ENCODE data around the gene CEP290. TPM values are rescaled to one million over a fixed set of nuclear protein-coding genes. Genes with fewer than 3 reads are reported as not detected.

The CEP290 gene
- total and polyA plus RNA-seq, 2 experiments from 2014 or later, result 17.3 to 25.7 TPM

- H3K27me3 Mint-ChIP-seq (ENCODE audit: insufficient read depth, low read depth, poor library complexity), result no peaks in the 10 kb centered on the region
- H3K4me1 Mint-ChIP-seq, result no peaks in the 10 kb centered on the region
- TF ChIP-seq POLR2AphosphoS5 (IDR thresholded peaks at IDR 0.05; ENCODE audit: low read depth), result no peak
- no peak for TF ChIP-seq NANOG (IDR thresholded peaks at IDR 0.05; ENCODE audit: borderline replicate concordance)
- TF ChIP-seq ZNF331 (CRISPR knock-in tag; IDR thresholded peaks at IDR 0.05; ENCODE audit: low read depth), result no peak
- TF ChIP-seq, protein P1, sequence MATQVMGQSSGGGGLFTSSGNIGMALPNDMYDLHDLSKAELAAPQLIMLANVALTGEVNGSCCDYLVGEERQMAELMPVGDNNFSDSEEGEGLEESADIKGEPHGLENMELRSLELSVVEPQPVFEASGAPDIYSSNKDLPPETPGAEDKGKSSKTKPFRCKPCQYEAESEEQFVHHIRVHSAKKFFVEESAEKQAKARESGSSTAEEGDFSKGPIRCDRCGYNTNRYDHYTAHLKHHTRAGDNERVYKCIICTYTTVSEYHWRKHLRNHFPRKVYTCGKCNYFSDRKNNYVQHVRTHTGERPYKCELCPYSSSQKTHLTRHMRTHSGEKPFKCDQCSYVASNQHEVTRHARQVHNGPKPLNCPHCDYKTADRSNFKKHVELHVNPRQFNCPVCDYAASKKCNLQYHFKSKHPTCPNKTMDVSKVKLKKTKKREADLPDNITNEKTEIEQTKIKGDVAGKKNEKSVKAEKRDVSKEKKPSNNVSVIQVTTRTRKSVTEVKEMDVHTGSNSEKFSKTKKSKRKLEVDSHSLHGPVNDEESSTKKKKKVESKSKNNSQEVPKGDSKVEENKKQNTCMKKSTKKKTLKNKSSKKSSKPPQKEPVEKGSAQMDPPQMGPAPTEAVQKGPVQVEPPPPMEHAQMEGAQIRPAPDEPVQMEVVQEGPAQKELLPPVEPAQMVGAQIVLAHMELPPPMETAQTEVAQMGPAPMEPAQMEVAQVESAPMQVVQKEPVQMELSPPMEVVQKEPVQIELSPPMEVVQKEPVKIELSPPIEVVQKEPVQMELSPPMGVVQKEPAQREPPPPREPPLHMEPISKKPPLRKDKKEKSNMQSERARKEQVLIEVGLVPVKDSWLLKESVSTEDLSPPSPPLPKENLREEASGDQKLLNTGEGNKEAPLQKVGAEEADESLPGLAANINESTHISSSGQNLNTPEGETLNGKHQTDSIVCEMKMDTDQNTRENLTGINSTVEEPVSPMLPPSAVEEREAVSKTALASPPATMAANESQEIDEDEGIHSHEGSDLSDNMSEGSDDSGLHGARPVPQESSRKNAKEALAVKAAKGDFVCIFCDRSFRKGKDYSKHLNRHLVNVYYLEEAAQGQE (IDR thresholded peaks at IDR 0.05; ENCODE audit: unreplicated experiment), result no peak
- TF ChIP-seq EZH2 (IDR thresholded peaks at IDR 0.05; ENCODE audit: low read depth, unreplicated experiment), result no peak
- no peak for TF ChIP-seq ZNF114 (CRISPR knock-in tag; IDR thresholded peaks at IDR 0.05)
Measured at GRCh38 chr12:88127099-88127498, 14.8 kb downstream of the CEP290 start.

GRCh38 chr12:88122666-88123065, 19.2 kb downstream of the CEP290 start:
- H3K36me3 Mint-ChIP-seq (ENCODE audit: low read depth), result peaks cover 6% of the 10 kb centered on the region; the same call in 2 of the 3 replicates
- Histone ChIP-seq H3K36me3 (ENCODE audit: insufficient read depth) (no peaks in the 10 kb centered on the region), H3K4me1 (ENCODE audit: insufficient read depth) (no peaks in the 10 kb centered on the region), H3K27ac (ENCODE audit: low read depth) (no peak overlapping the region), H3K9me2 (ENCODE audit: insufficient read depth) (no peaks in the 10 kb centered on the region), H3K79me2 (replicated peaks; ENCODE audit: insufficient read depth) (no peaks in the 10 kb centered on the region), H2AFZ (no peak overlapping the region), H3K4me2 (no peak overlapping the region), H3K27me3 (ENCODE audit: insufficient read depth) (no peaks in the 10 kb centered on the region), H3K4me3 (no peak overlapping the region), H4K20me1 (replicated peaks; ENCODE audit: insufficient read depth) (no peaks in the 10 kb centered on the region), H3F3A (replicated peaks; ENCODE audit: low read depth) (no peaks in the 10 kb centered on the region)
- H3K4me1 Mint-ChIP-seq, result no peaks in the 10 kb centered on the region
- no peaks in the 10 kb centered on the region for H3K27me3 Mint-ChIP-seq (ENCODE audit: insufficient read depth, low read depth, poor library complexity)
- ATAC-seq (no peak), DNase-seq (ENCODE audit: low spot score) (no peak)
- H3K9me3 Mint-ChIP-seq, result no peaks in the 10 kb centered on the region
- TF ChIP-seq POLR2AphosphoS5 (IDR thresholded peaks at IDR 0.05; ENCODE audit: low read depth) (no peak), CREB1 (CRISPR knock-in tag; IDR thresholded peaks at IDR 0.05; ENCODE audit: low read depth) (no peak), NANOG (IDR thresholded peaks at IDR 0.05; ENCODE audit: borderline replicate concordance) (no peak), EZH2phosphoT487 (IDR thresholded peaks at IDR 0.05; ENCODE audit: unreplicated experiment) (no peak), ZNF114 (CRISPR knock-in tag; IDR thresholded peaks at IDR 0.05) (no peak)
- TF ChIP-seq, protein P2, sequence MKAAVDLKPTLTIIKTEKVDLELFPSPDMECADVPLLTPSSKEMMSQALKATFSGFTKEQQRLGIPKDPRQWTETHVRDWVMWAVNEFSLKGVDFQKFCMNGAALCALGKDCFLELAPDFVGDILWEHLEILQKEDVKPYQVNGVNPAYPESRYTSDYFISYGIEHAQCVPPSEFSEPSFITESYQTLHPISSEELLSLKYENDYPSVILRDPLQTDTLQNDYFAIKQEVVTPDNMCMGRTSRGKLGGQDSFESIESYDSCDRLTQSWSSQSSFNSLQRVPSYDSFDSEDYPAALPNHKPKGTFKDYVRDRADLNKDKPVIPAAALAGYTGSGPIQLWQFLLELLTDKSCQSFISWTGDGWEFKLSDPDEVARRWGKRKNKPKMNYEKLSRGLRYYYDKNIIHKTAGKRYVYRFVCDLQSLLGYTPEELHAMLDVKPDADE (IDR thresholded peaks at IDR 0.05), result no peak
- TF ChIP-seq, protein P3, sequence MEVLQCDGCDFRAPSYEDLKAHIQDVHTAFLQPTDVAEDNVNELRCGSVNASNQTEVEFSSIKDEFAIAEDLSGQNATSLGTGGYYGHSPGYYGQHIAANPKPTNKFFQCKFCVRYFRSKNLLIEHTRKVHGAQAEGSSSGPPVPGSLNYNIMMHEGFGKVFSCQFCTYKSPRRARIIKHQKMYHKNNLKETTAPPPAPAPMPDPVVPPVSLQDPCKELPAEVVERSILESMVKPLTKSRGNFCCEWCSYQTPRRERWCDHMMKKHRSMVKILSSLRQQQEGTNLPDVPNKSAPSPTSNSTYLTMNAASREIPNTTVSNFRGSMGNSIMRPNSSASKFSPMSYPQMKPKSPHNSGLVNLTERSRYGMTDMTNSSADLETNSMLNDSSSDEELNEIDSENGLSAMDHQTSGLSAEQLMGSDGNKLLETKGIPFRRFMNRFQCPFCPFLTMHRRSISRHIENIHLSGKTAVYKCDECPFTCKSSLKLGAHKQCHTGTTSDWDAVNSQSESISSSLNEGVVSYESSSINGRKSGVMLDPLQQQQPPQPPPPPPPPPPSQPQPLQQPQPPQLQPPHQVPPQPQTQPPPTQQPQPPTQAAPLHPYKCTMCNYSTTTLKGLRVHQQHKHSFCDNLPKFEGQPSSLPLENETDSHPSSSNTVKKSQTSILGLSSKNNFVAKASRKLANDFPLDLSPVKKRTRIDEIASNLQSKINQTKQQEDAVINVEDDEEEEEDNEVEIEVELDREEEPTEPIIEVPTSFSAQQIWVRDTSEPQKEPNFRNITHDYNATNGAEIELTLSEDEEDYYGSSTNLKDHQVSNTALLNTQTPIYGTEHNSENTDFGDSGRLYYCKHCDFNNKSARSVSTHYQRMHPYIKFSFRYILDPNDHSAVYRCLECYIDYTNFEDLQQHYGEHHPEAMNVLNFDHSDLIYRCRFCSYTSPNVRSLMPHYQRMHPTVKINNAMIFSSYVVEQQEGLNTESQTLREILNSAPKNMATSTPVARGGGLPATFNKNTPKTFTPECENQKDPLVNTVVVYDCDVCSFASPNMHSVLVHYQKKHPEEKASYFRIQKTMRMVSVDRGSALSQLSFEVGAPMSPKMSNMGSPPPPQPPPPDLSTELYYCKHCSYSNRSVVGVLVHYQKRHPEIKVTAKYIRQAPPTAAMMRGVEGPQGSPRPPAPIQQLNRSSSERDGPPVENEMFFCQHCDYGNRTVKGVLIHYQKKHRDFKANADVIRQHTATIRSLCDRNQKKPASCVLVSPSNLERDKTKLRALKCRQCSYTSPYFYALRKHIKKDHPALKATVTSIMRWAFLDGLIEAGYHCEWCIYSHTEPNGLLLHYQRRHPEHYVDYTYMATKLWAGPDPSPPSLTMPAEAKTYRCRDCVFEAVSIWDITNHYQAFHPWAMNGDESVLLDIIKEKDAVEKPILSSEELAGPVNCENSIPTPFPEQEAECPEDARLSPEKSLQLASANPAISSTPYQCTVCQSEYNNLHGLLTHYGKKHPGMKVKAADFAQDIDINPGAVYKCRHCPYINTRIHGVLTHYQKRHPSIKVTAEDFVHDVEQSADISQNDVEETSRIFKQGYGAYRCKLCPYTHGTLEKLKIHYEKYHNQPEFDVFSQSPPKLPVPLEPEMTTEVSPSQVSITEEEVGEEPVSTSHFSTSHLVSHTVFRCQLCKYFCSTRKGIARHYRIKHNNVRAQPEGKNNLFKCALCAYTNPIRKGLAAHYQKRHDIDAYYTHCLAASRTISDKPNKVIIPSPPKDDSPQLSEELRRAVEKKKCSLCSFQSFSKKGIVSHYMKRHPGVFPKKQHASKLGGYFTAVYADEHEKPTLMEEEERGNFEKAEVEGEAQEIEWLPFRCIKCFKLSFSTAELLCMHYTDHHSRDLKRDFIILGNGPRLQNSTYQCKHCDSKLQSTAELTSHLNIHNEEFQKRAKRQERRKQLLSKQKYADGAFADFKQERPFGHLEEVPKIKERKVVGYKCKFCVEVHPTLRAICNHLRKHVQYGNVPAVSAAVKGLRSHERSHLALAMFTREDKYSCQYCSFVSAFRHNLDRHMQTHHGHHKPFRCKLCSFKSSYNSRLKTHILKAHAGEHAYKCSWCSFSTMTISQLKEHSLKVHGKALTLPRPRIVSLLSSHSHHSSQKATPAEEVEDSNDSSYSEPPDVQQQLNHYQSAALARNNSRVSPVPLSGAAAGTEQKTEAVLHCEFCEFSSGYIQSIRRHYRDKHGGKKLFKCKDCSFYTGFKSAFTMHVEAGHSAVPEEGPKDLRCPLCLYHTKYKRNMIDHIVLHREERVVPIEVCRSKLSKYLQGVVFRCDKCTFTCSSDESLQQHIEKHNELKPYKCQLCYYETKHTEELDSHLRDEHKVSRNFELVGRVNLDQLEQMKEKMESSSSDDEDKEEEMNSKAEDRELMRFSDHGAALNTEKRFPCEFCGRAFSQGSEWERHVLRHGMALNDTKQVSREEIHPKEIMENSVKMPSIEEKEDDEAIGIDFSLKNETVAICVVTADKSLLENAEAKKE (CRISPR knock-in tag; IDR thresholded peaks at IDR 0.05), result no peak
- H3K27ac Mint-ChIP-seq, result no peak overlapping the region
- H3K4me3 Mint-ChIP-seq, result no peak overlapping the region

More at GRCh38 chr12:88127099-88127498, 14.8 kb downstream of the CEP290 start:
- no peak overlapping the region for H3K27ac ChIP-seq (ENCODE audit: low read depth)
- no peaks in the 10 kb centered on the region for H3K4me1 ChIP-seq (ENCODE audit: insufficient read depth)
- H3K79me2 ChIP-seq (replicated peaks; ENCODE audit: insufficient read depth), result no peaks in the 10 kb centered on the region
- no peak overlapping the region for H2AFZ ChIP-seq
- no peak overlapping the region for H3K4me3 ChIP-seq
- H3K27me3 ChIP-seq (ENCODE audit: insufficient read depth), result no peaks in the 10 kb centered on the region
- H3K27ac Mint-ChIP-seq, result no peak overlapping the region
- no peaks in the 10 kb centered on the region for H3K36me3 ChIP-seq (ENCODE audit: insufficient read depth)
- no peaks in the 10 kb centered on the region for H4K20me1 ChIP-seq (replicated peaks; ENCODE audit: insufficient read depth)
- H3F3A ChIP-seq (replicated peaks; ENCODE audit: low read depth), result no peaks in the 10 kb centered on the region
- ATAC-seq, result no peak
- H3K4me3 Mint-ChIP-seq, result no peak overlapping the region
- no peaks in the 10 kb centered on the region for H3K9me3 Mint-ChIP-seq
- no peaks in the 10 kb centered on the region for H3K36me3 Mint-ChIP-seq (ENCODE audit: low read depth)
- DNase-seq (ENCODE audit: low spot score), result no peak
- no peaks in the 10 kb centered on the region for H3K9me2 ChIP-seq (ENCODE audit: insufficient read depth)
- H3K4me2 ChIP-seq, result no peak overlapping the region

All from GM23338 (cell line).